ENCODE data around the gene RHBDD3.

DNA sequence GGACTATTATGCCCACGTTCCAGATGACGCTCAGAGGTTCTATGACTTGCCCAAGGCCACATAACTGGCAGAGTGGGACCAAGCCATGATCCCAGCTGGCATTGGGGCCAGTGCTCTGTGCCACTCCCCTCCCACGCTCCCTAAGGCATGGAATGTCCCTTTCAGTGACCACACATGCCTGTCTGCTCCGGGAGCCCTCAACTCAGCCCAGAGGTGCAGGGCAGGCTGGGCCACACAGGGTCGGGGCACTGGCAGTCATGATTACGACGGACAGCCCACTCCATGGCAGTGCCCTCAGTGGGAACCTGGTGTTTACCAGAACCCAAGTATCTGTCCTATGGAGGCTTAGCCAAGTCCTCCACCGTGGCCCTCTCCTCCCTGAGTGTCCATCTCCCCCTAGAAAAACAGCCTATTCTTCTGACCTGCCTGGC lies 10.0 kb downstream of the RHBDD3 start:
- TF ChIP-seq, protein P1, sequence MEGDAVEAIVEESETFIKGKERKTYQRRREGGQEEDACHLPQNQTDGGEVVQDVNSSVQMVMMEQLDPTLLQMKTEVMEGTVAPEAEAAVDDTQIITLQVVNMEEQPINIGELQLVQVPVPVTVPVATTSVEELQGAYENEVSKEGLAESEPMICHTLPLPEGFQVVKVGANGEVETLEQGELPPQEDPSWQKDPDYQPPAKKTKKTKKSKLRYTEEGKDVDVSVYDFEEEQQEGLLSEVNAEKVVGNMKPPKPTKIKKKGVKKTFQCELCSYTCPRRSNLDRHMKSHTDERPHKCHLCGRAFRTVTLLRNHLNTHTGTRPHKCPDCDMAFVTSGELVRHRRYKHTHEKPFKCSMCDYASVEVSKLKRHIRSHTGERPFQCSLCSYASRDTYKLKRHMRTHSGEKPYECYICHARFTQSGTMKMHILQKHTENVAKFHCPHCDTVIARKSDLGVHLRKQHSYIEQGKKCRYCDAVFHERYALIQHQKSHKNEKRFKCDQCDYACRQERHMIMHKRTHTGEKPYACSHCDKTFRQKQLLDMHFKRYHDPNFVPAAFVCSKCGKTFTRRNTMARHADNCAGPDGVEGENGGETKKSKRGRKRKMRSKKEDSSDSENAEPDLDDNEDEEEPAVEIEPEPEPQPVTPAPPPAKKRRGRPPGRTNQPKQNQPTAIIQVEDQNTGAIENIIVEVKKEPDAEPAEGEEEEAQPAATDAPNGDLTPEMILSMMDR (IDR thresholded peaks at IDR 0.05): no peak
- TF ChIP-seq POLR2A (IDR thresholded peaks at IDR 0.05): no peak

Measured in vagina (tissue), 2 donors.